Spinal cord (tissue), 10 donors: Measurements from ENCODE around the gene NCBP2. TPM values are rescaled to one million over a fixed set of nuclear protein-coding genes. Genes with fewer than 3 reads are reported as not detected.

Experiments used
- DNase-seq, 6 donors: peaks; one replicate each; pipeline versions ENCODE4 v3.0.0 to v3.0.0-alpha.2; 2013 to 2015; ENCODE audit warnings: low spot score in 6 of 6, low read depth in 4 of 6
- H3K27ac ChIP-seq: one replicate; pipeline ENCODE4 v1.5.1; 2013; ENCODE audit warnings: low read depth, low read length, control low read depth
- H3K27me3 ChIP-seq: one replicate; pipeline ENCODE4 v1.6.1; 2013; ENCODE audit warnings: low read length; ENCODE audit not compliant: control insufficient read depth, insufficient read depth
- H3K36me3 ChIP-seq: one replicate; pipeline ENCODE4 v1.6.1; 2013; ENCODE audit warnings: low read length; ENCODE audit not compliant: control insufficient read depth, insufficient read depth
- H3K4me1 ChIP-seq: one replicate; pipeline ENCODE4 v1.6.1; 2013; ENCODE audit warnings: low read length; ENCODE audit not compliant: control insufficient read depth, insufficient read depth
- H3K4me3 ChIP-seq: one replicate; pipeline ENCODE4 v1.5.1; 2013; ENCODE audit warnings: low read depth, low read length, control low read depth
- H3K9me3 ChIP-seq: one replicate; pipeline ENCODE4 v1.6.1; 2013; ENCODE audit warnings: low read length; ENCODE audit not compliant: control insufficient read depth, insufficient read depth
- WGBS: methylation state at CpG from one replicate; pipeline ENCODE4 v1.1.5; 2013; ENCODE audit warnings: missing lambda C conversion rate; ENCODE audit not compliant: insufficient coverage; 5-methylcytosine and 5-hydroxymethylcytosine counted together
- polyA plus RNA-seq, 2 donors: library from polyadenylated mRNA; unstranded; fragments of 120-200 nt; gene quantifications; one replicate each; pipeline ENCODE4 v1.2.1, GENCODE V29; 2013; ENCODE audit not compliant: insufficient read length in 2 of 2
- total RNA-seq, 2 donors: library from RNA; depleted of rRNA in 1 of 2; stranded (reverse); fragments of 120-200 nt in 1 of 2; fragments of >200 nt in 1 of 2; gene quantifications; one replicate each; pipeline versions ENCODE4 v1.2.3 to v1.2.4, GENCODE V29; 2013 to 2014
- donor health status: healthy.

The NCBP2 gene
- total and polyA plus RNA-seq, 4 donors: 53.3 to 143 (median 94.1) TPM

GRCh38 chr3:196983186-196983585 lies 40.9 kb upstream of the NCBP2 start:
- Histone ChIP-seq H3K27ac (no peak overlapping the region), H3K36me3 (no peaks in the 10 kb centered on the region), H3K9me3 (no peaks in the 10 kb centered on the region), H3K4me1 (peaks cover 6% of the 10 kb centered on the region), H3K27me3 (no peaks in the 10 kb centered on the region), H3K4me3 (no peak overlapping the region)
- DNase-seq: no peak
- WGBS: no CpG with 5 or more reads among the region's 1 CpG

GRCh38 chr3:196981657-196982056 lies 39.3 kb upstream of the NCBP2 start:
- Histone ChIP-seq H3K4me3 (no peak overlapping the region), H3K27ac (no peak overlapping the region), H3K27me3 (no peaks in the 10 kb centered on the region), H3K4me1 (peaks cover 6% of the 10 kb centered on the region), H3K9me3 (no peaks in the 10 kb centered on the region), H3K36me3 (no peaks in the 10 kb centered on the region)
- WGBS: 98% methylated on average over 13 of the region's 13 CpGs
- DNase-seq: no peak

- H3K27me3 ChIP-seq: no peaks in the 10 kb centered on the region
- no peak for DNase-seq
- H3K27ac ChIP-seq: no peak overlapping the region
- peaks cover 6% of the 10 kb centered on the region for H3K4me1 ChIP-seq
- 56% methylated on average over 10 of the region's 10 CpGs for WGBS
- no peak overlapping the region for H3K4me3 ChIP-seq
- H3K36me3 ChIP-seq: no peaks in the 10 kb centered on the region
- no peaks in the 10 kb centered on the region for H3K9me3 ChIP-seq
These were observed 37.2 kb upstream of the NCBP2 start for GRCh38 chr3:196979545-196979944.

GRCh38 chr3:196976941-196977340 lies 34.6 kb upstream of the NCBP2 start:
- Histone ChIP-seq H3K36me3 (no peaks in the 10 kb centered on the region), H3K4me1 (peaks cover 6% of the 10 kb centered on the region), H3K9me3 (no peaks in the 10 kb centered on the region), H3K4me3 (no peak overlapping the region), H3K27ac (no peak overlapping the region), H3K27me3 (peaks cover 2% of the 10 kb centered on the region)
- no peak for DNase-seq
- 86% methylated on average over 11 of the region's 11 CpGs for WGBS

- Histone ChIP-seq H3K27ac (no peak overlapping the region), H3K9me3 (no peaks in the 10 kb centered on the region), H3K4me1 (peaks cover 6% of the 10 kb centered on the region), H3K4me3 (no peak overlapping the region), H3K36me3 (no peaks in the 10 kb centered on the region), H3K27me3 (peaks cover 14% of the 10 kb centered on the region)
- no peak for DNase-seq
- 73% methylated on average over 4 of the region's 4 CpGs for WGBS
These were observed 33.0 kb upstream of the NCBP2 start for GRCh38 chr3:196975349-196975748.

- Histone ChIP-seq H3K36me3 (no peaks in the 10 kb centered on the region), H3K4me1 (peaks cover 6% of the 10 kb centered on the region), H3K9me3 (no peaks in the 10 kb centered on the region), H3K27me3 (peaks cover 16% of the 10 kb centered on the region), H3K27ac (no peak overlapping the region), H3K4me3 (no peak overlapping the region)
- 81% methylated on average over 4 of the region's 5 CpGs for WGBS
- no peak for DNase-seq
These were observed 32.3 kb upstream of the NCBP2 start for GRCh38 chr3:196974661-196975060.

- Histone ChIP-seq H3K36me3 (peaks cover 11% of the 10 kb centered on the region), H3K9me3 (no peaks in the 10 kb centered on the region), H3K4me3 (no peak overlapping the region), H3K4me1 (peaks cover 22% of the 10 kb centered on the region), H3K27me3 (peaks cover 39% of the 10 kb centered on the region), H3K27ac (no peak overlapping the region)
- 76% methylated on average over 7 of the region's 7 CpGs for WGBS
- no peak for DNase-seq
These were observed 28.9 kb upstream of the NCBP2 start for GRCh38 chr3:196971094-196971698.

- Histone ChIP-seq H3K9me3 (no peaks in the 10 kb centered on the region), H3K4me3 (no peak overlapping the region), H3K4me1 (peaks cover 22% of the 10 kb centered on the region), H3K27ac (no peak overlapping the region), H3K36me3 (peaks cover 16% of the 10 kb centered on the region), H3K27me3 (peaks cover 42% of the 10 kb centered on the region)
- 87% methylated on average over 15 of the region's 15 CpGs for WGBS
- DNase-seq: no peak
These were observed 28.3 kb upstream of the NCBP2 start for GRCh38 chr3:196970547-196971093.

- no peak overlapping the region for H3K27ac ChIP-seq
- DNase-seq: peak in 3 of 6 donors; percentile 15 to 74 (median 43)
- peaks cover 22% of the 10 kb centered on the region for H3K4me1 ChIP-seq
- 10% methylated on average over 85 of the region's 100 CpGs for WGBS
- no peak overlapping the region for H3K4me3 ChIP-seq
- peaks cover 42% of the 10 kb centered on the region for H3K27me3 ChIP-seq
- peaks cover 16% of the 10 kb centered on the region for H3K36me3 ChIP-seq
- H3K9me3 ChIP-seq: no peaks in the 10 kb centered on the region
These were observed 27.6 kb upstream of the NCBP2 start for GRCh38 chr3:196969660-196970546.
